Endothelial cell of umbilical vein (primary cell): ENCODE measurements around the gene OARD1. TPM values are rescaled to one million over a fixed set of nuclear protein-coding genes. Genes with fewer than 3 reads are reported as not detected.

Experiments used
- BruUV-seq: library from RNA; stranded (reverse); fragments of 400-500 nt; replicated peaks from 2 replicates; lab custom pipeline; 2021; lab: Mats Ljungman, UMichigan
- CTCF ChIA-PET: fragments of 300-600, 350-600 bp; sonication (Branson Sonifier 250); formaldehyde crosslinking; loops from one replicate; lab custom pipeline; 2021; ENCODE audit warnings: antibody characterized with exemption, inconsistent platforms; lab: Charles Lee
- POLR2A ChIA-PET: fragments of 300-600, 350-600 bp; sonication (Branson Sonifier 250); formaldehyde crosslinking; loops from one replicate; lab custom pipeline; 2021; ENCODE audit warnings: antibody characterized with exemption, inconsistent platforms; lab: Charles Lee
- DNase-seq: peaks from one replicate; pipeline ENCODE4 v3.0.0-alpha.2; 2011; ENCODE audit warnings: low read depth, low spot score
- FAIRE-seq: peaks from 2 replicates; lab custom pipeline; 2011; peaks lifted over from hg19 to GRCh38; lab: Jason Lieb, UNC
- H2AFZ ChIP-seq: 2 replicates; pipeline ENCODE4 v1.6.0; 2012; ENCODE audit warnings: low read depth, low read length, control low read depth, inconsistent platforms
- H3K27ac ChIP-seq: 2 replicates; pipeline ENCODE4 v1.5.1; 2011; ENCODE audit warnings: low read depth, mild to moderate bottlenecking, control low read depth, low read length, moderate library complexity; ENCODE audit not compliant: insufficient read depth
- H3K27me3 ChIP-seq, 2 experiments: 2 replicates each; pipeline versions ENCODE4 v1.6.0 to v1.6.1; 2011; ENCODE audit warnings: low read length in 2 of 2, mixed read lengths in 1 of 2; ENCODE audit not compliant: control insufficient read depth in 2 of 2, insufficient read depth in 2 of 2
- H3K36me3 ChIP-seq, 2 experiments: 2 replicates in 1 of 2; 3 replicates in 1 of 2; pipeline ENCODE4 v1.5.1; 2011; ENCODE audit warnings: low read length in 2 of 2, mild to moderate bottlenecking in 1 of 2, moderate library complexity in 1 of 2; ENCODE audit not compliant: control insufficient read depth in 2 of 2, insufficient read depth in 2 of 2; ENCODE audit errors: extremely low read depth in 1 of 2
- H3K4me1 ChIP-seq: 3 replicates; pipeline ENCODE4 v1.5.1; 2011; ENCODE audit warnings: mild to moderate bottlenecking, low read length; ENCODE audit not compliant: control insufficient read depth, insufficient read depth; ENCODE audit errors: extremely low read depth
- H3K4me2 ChIP-seq: 2 replicates; pipeline ENCODE4 v1.6.1; 2011; ENCODE audit warnings: low read length, control low read depth, mixed read lengths; ENCODE audit not compliant: insufficient read depth
- H3K4me3 ChIP-seq, 3 experiments: fragments of 200-600 bp in 1 of 3; sonication (generic), shearing (Covaris generic) in 1 of 3; replicated peaks in 1 of 3; 2 replicates each; pipeline ENCODE4 v1.5.1; 2011 to 2016; ENCODE audit warnings: control low read depth in 3 of 3, low read length in 3 of 3, mild to moderate bottlenecking in 2 of 3, inconsistent platforms in 1 of 3, low read depth in 1 of 3, moderate library complexity in 1 of 3; ENCODE audit not compliant: insufficient read depth in 1 of 3
- H3K79me2 ChIP-seq: 2 replicates; pipeline ENCODE4 v1.6.0; 2012; ENCODE audit warnings: low read length, inconsistent platforms; ENCODE audit not compliant: control insufficient read depth, insufficient read depth
- H3K9ac ChIP-seq: replicated peaks from 2 replicates; pipeline ENCODE3; 2011; ENCODE audit warnings: low read length, control low read depth; ENCODE audit not compliant: insufficient read depth; ENCODE audit errors: extremely low read depth
- H3K9me1 ChIP-seq: replicated peaks from 3 replicates; pipeline ENCODE4 v1.6.0; 2011; ENCODE audit warnings: mild to moderate bottlenecking, low read length; ENCODE audit not compliant: control insufficient read depth, insufficient read depth; ENCODE audit errors: extremely low read depth
- H3K9me3 ChIP-seq: replicated peaks from 2 replicates; pipeline ENCODE4 v1.5.1; 2012; ENCODE audit warnings: low read length, inconsistent platforms; ENCODE audit not compliant: control insufficient read depth, insufficient read depth
- H4K20me1 ChIP-seq: replicated peaks from 2 replicates; pipeline ENCODE3; 2011; ENCODE audit warnings: mild to moderate bottlenecking, low read length; ENCODE audit not compliant: control insufficient read depth, insufficient read depth; ENCODE audit errors: extremely low read depth
- CTCF ChIP-seq, 2 donors: IDR thresholded peaks; 1 replicate in 1 of 2; 2 replicates in 1 of 2; pipeline ENCODE4 v1.5.1; 2011; ENCODE audit warnings: low read length in 2 of 2, mild to moderate bottlenecking in 2 of 2, moderate library complexity in 2 of 2, control low read depth in 1 of 2, inconsistent platforms in 1 of 2, low read depth in 1 of 2; ENCODE audit not compliant: insufficient read depth in 1 of 2; ENCODE audit errors: extremely low read depth in 1 of 2
- EZH2 ChIP-seq: IDR thresholded peaks from 2 replicates; pipeline ENCODE4 v1.6.1; 2012; ENCODE audit warnings: borderline replicate concordance, low read depth, mild to moderate bottlenecking, moderate library complexity, low read length, inconsistent platforms; ENCODE audit not compliant: severe bottlenecking
- FOS ChIP-seq: IDR thresholded peaks from 2 replicates; pipeline ENCODE4 v1.6.1; 2011; ENCODE audit warnings: mild to moderate bottlenecking, low read length, moderate library complexity, borderline replicate concordance; ENCODE audit not compliant: insufficient read depth
- GATA2 ChIP-seq: IDR thresholded peaks from 2 replicates; pipeline ENCODE4 v1.7.0; 2011; ENCODE audit warnings: low read depth, mild to moderate bottlenecking, moderate library complexity, mixed read lengths, low read length; ENCODE audit not compliant: insufficient read length, insufficient read depth
- JUN ChIP-seq: IDR thresholded peaks from 2 replicates; pipeline ENCODE4 v1.6.1; 2011; ENCODE audit warnings: borderline replicate concordance, low read depth; ENCODE audit not compliant: insufficient read length, insufficient read depth
- MYC ChIP-seq: IDR thresholded peaks from one replicate; pipeline ENCODE4 v1.6.1; 2011; ENCODE audit warnings: mild to moderate bottlenecking, low read depth, low read length
- POLR2A ChIP-seq: IDR thresholded peaks from 2 replicates; pipeline ENCODE4 v1.6.1; 2012; ENCODE audit warnings: low read depth, mild to moderate bottlenecking, control low read depth, low read length
- POLR2AphosphoS5 ChIP-seq: IDR thresholded peaks from 2 replicates; pipeline ENCODE4 v1.6.1; 2012; ENCODE audit warnings: low read depth, mild to moderate bottlenecking, control low read depth, low read length, moderate library complexity; ENCODE audit not compliant: insufficient read depth
- dilution Hi-C: fragments of 300-500 bp; cut with MboI; formaldehyde crosslinking; loops from one replicate; pipeline ENCODE4 v1.15.0; 2019; ENCODE audit warnings: low sequenced_read_pairs; ENCODE audit not compliant: extremely low pct_ligation_motif_present
- intact Hi-C: fragments of 100-400 bp; cut with micrococcal nuclease; formaldehyde crosslinking; loops from one replicate; pipeline ENCODE4 v1.10.0; 2022
- polyA plus RNA-seq, 4 experiments: library from polyadenylated mRNA; depleted of rRNA in 3 of 4; stranded (reverse) in 3 of 4; unstranded in 1 of 4; fragments of >200 nt; gene quantifications; 2 replicates each; pipeline versions ENCODE4 v1.2.1 to v1.2.3, GENCODE V29; 2011 to 2012; ENCODE audit warnings: missing spikeins in 1 of 4
- total RNA-seq: library from RNA; stranded (reverse); gene quantifications from 2 replicates; pipeline ENCODE4 v1.2.3, GENCODE V29; 2021
- TF ChIP-seq, protein P1 (sequence below): IDR thresholded peaks from 2 replicates; pipeline ENCODE4 v1.6.1; 2011; ENCODE audit not compliant: insufficient read depth, insufficient read length

Gene OARD1
- total and polyA plus RNA-seq, 2 donors (not counting 3 experiments of a cell fraction or from before 2014, with no cell fraction given), result 5.2 to 13.0 TPM

DNA sequence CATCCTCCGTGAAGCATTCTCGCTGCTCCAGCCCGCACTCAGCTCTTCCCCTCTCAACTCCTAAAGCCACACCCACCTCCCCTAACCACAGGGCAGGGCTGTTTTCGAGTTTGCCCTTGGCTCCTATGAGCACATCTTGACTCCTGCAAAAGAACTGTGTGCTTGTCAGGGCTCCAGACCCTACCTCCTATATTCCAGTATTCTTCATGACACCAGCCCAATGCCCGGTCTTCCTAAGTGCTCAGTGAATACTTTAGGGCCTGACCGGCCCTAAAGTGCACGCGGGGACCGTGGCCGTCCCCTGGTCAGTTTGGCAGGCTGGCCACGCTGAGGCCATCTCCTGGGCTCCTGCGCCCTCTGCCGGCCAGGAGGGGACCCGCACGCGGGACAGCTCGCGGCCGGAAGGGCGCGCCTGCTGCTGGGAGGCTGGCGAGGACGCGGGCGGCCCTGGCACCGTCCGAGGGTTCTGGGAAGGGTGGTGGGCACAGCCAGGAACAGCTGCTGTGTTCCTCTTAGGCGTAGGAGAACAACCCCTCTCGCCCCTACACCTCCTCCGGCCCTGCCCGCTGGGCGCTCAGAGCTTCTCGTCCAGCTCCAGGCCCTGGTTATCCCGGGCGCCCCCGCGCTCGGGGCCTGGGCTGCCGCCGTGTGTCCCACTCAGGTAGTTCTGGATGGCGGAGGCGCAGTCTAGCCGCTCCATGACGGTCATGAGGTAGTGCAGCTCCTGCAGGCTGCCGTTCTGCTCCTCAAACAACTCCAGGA is 44.2 kb downstream of the OARD1 start:
- Histone ChIP-seq H3K9me3 (no peaks in the 10 kb centered on the region), H3K4me1 (peaks cover 6% of the 10 kb centered on the region), H3K79me2 (no peaks in the 10 kb centered on the region), H3K27me3 (peaks cover 0 to 4% of the 10 kb centered on the region in 2 experiments), H4K20me1 (no peaks in the 10 kb centered on the region), H3K9me1 (no peaks in the 10 kb centered on the region), H3K9ac (no peak overlapping the region), H3K36me3 (no peaks in the 10 kb centered on the region), H3K4me3 (peak overlapping the region in 2 of 3 experiments; percentile 28 to 30), H3K4me2 (peak overlapping the region; percentile 67), H3K27ac (no peak overlapping the region), H2AFZ (peak overlapping the region; percentile 89)
- TF ChIP-seq, protein P1, sequence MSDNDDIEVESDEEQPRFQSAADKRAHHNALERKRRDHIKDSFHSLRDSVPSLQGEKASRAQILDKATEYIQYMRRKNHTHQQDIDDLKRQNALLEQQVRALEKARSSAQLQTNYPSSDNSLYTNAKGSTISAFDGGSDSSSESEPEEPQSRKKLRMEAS, result no peak
- no peak for TF ChIP-seq GATA2
- no peak for TF ChIP-seq JUN
- TF ChIP-seq EZH2, result no peak
- TF ChIP-seq FOS, result no peak
- TF ChIP-seq CTCF (IDR thresholded peaks at IDR 0.05; ENCODE audit: extremely low read depth in 1 of 2, insufficient read depth in 1 of 2, low read depth in 1 of 2, low read length in 2 of 2), result peak; percentile 97 to 98
- no peak for TF ChIP-seq POLR2A
- no peak for TF ChIP-seq MYC
- peak; percentile 43 for TF ChIP-seq POLR2AphosphoS5
- ChIA-PET CTCF (interaction anchor here (0.6 to 4.0 kb wide), 40 partner anchors 9 to 1679 kb away, joined by 3 to 96 read pairs (median 5); partner anchors contain the start of genes APOBEC2, TSPO2 and UNC5CL), POLR2A (no interaction called here)
- DNase-seq (peak; percentile 63), FAIRE-seq (peak; percentile 72)
- dilution Hi-C loops, result no loop called here
- intact Hi-C loops, result loop anchor here (1.0 to 5.0 kb wide), 8 partner anchors 22 to 1681 kb away; no protein-coding TSS in a partner anchor
- no TSS peak for BruUV-seq
